Endodermal cell (in vitro differentiated cells): ENCODE measurements around the gene ABLIM2. TPM values are rescaled to one million over a fixed set of nuclear protein-coding genes. Genes with fewer than 3 reads are reported as not detected.
A peak's percentile ranks its signal among the peaks of the same experiment; 100 is the strongest.

Experiments
- DNase-seq: peaks from one replicate; pipeline ENCODE4 v3.0.0-alpha.2; 2017
- H3K27ac ChIP-seq: 2 replicates; pipeline ENCODE4 v1.5.1; 2013; ENCODE audit warnings: mild to moderate bottlenecking, low read depth, low read length, moderate library complexity
- H3K27me3 ChIP-seq: 2 replicates; pipeline ENCODE4 v1.6.1; 2013; ENCODE audit warnings: mild to moderate bottlenecking, low read length, moderate library complexity; ENCODE audit not compliant: insufficient read depth, control insufficient read depth, poor library complexity, severe bottlenecking
- H3K36me3 ChIP-seq: 2 replicates; pipeline ENCODE4 v1.7.0; 2013; ENCODE audit warnings: mild to moderate bottlenecking, low read length, moderate library complexity; ENCODE audit not compliant: control insufficient read depth, insufficient read depth
- H3K4me1 ChIP-seq: one replicate; pipeline ENCODE4 v1.7.0; 2013; ENCODE audit warnings: low read length; ENCODE audit not compliant: control insufficient read depth, insufficient read depth
- H3K4me3 ChIP-seq: 2 replicates; pipeline ENCODE4 v1.5.1; 2013; ENCODE audit warnings: mild to moderate bottlenecking, low read length, moderate library complexity
- H3K9ac ChIP-seq: 2 replicates; pipeline ENCODE4 v1.6.1; 2013; ENCODE audit warnings: mild to moderate bottlenecking, low read length, moderate library complexity; ENCODE audit not compliant: poor library complexity, severe bottlenecking; ENCODE audit errors: extremely low read depth
- H3K9me3 ChIP-seq: 2 replicates; pipeline ENCODE4 v1.6.1; 2013; ENCODE audit warnings: mild to moderate bottlenecking, low read length, moderate library complexity; ENCODE audit not compliant: control insufficient read depth
- H3K27ac Mint-ChIP-seq: 2 replicates; pipeline ENCODE4 v1.8.0; 2020; ENCODE audit warnings: mixed read lengths
- H3K27me3 Mint-ChIP-seq: 2 replicates; pipeline ENCODE4 v1.8.0; 2021; ENCODE audit warnings: mild to moderate bottlenecking, mixed read lengths; ENCODE audit not compliant: insufficient read depth
- H3K36me3 Mint-ChIP-seq: 2 replicates; pipeline ENCODE4 v1.8.0; 2020; ENCODE audit warnings: low read depth, mixed read lengths
- H3K4me1 Mint-ChIP-seq: 2 replicates; pipeline ENCODE4 v1.8.0; 2020; ENCODE audit warnings: mixed read lengths
- H3K4me3 Mint-ChIP-seq: 2 replicates; pipeline ENCODE4 v1.8.0; 2020; ENCODE audit warnings: mild to moderate bottlenecking, moderate library complexity, mixed read lengths
- H3K9me3 Mint-ChIP-seq: 2 replicates; pipeline ENCODE4 v1.8.0; 2020; ENCODE audit warnings: mild to moderate bottlenecking, mixed read lengths
- CTCF ChIP-seq: fragments of 200-600 bp; sonication (generic); conservative IDR thresholded peaks from 2 replicates; pipeline ENCODE4 v1.5.0; 2021; ENCODE audit warnings: antibody characterized with exemption, mild to moderate bottlenecking
- WGBS, 2 experiments: methylation state at CpG; one replicate each; pipeline versions ENCODE4 v1.1.5 to v1.1.7; 2013; ENCODE audit warnings: missing lambda C conversion rate in 2 of 2, mixed read lengths in 1 of 2; ENCODE audit not compliant: insufficient coverage in 1 of 2, insufficient read length in 1 of 2; 5-methylcytosine and 5-hydroxymethylcytosine counted together
- total RNA-seq, 2 donors: library from RNA; stranded (reverse); fragmentation: NEBNext Ultra II Directional in 1 of 2; extraction: Animal tissue kit (Norgen Biotek cat#: 25700) in 1 of 2; gene quantifications; 2 replicates in 1 of 2; 3 replicates in 1 of 2; pipeline ENCODE4 v1.2.1, GENCODE V29; 2021

Gene ABLIM2
- total RNA-seq, 2 donors from 2014 or later = 0.35 to 1.6 TPM

GRCh38 chr4:8179771-8180170, 21.2 kb upstream of the ABLIM2 start:
- TF ChIP-seq CTCF = no peak
- H3K4me3 ChIP-seq = no peak overlapping the region
- Mint-ChIP-seq H3K27ac (no peak overlapping the region), H3K36me3 (no peaks in the 10 kb centered on the region), H3K4me3 (no peak overlapping the region), H3K27me3 (no peaks in the 10 kb centered on the region), H3K9me3 (no peaks in the 10 kb centered on the region), H3K4me1 (peaks cover 3% of the 10 kb centered on the region)
- 91% methylated on average over 8 to 9 of the region's 9 CpGs for WGBS, 2 experiments
- H3K27ac ChIP-seq = no peak overlapping the region
- H3K27me3 ChIP-seq = no peaks in the 10 kb centered on the region
- H3K4me1 ChIP-seq = peaks cover 4% of the 10 kb centered on the region
- H3K9ac ChIP-seq = no peak overlapping the region
- no peaks in the 10 kb centered on the region for H3K36me3 ChIP-seq
- DNase-seq = no peak
- no peaks in the 10 kb centered on the region for H3K9me3 ChIP-seq

GRCh38 chr4:8179074-8179473, 20.5 kb upstream of the ABLIM2 start:
- Mint-ChIP-seq H3K4me1 (peaks cover 3% of the 10 kb centered on the region), H3K9me3 (no peaks in the 10 kb centered on the region), H3K27ac (no peak overlapping the region), H3K36me3 (no peaks in the 10 kb centered on the region), H3K4me3 (no peak overlapping the region), H3K27me3 (no peaks in the 10 kb centered on the region)
- no peak for TF ChIP-seq CTCF
- H3K36me3 ChIP-seq = no peaks in the 10 kb centered on the region
- no peak overlapping the region for H3K4me3 ChIP-seq
- H3K4me1 ChIP-seq = peaks cover 4% of the 10 kb centered on the region
- no peaks in the 10 kb centered on the region for H3K27me3 ChIP-seq
- no peak for DNase-seq
- no peak overlapping the region for H3K27ac ChIP-seq
- H3K9ac ChIP-seq = no peak overlapping the region
- no peaks in the 10 kb centered on the region for H3K9me3 ChIP-seq
- WGBS, 2 experiments = 88 to 94% methylated on average over 5 to 10 of the region's 10 CpGs

- H3K4me1 ChIP-seq = peaks cover 4% of the 10 kb centered on the region
- Mint-ChIP-seq H3K9me3 (no peaks in the 10 kb centered on the region), H3K36me3 (no peaks in the 10 kb centered on the region), H3K4me1 (peaks cover 3% of the 10 kb centered on the region), H3K4me3 (no peak overlapping the region), H3K27me3 (no peaks in the 10 kb centered on the region), H3K27ac (no peak overlapping the region)
- 88 to 91% methylated on average over 3 to 11 of the region's 11 CpGs for WGBS, 2 experiments
- DNase-seq = peak; percentile 36
- TF ChIP-seq CTCF = no peak
- no peak overlapping the region for H3K27ac ChIP-seq
- no peaks in the 10 kb centered on the region for H3K36me3 ChIP-seq
- no peaks in the 10 kb centered on the region for H3K27me3 ChIP-seq
- H3K9me3 ChIP-seq = no peaks in the 10 kb centered on the region
- no peak overlapping the region for H3K4me3 ChIP-seq
- no peak overlapping the region for H3K9ac ChIP-seq
Measured at GRCh38 chr4:8177956-8178355, 19.3 kb upstream of the ABLIM2 start.
